ENCODE measurements around the gene TAF5.

- TF ChIP-seq, protein P1, sequence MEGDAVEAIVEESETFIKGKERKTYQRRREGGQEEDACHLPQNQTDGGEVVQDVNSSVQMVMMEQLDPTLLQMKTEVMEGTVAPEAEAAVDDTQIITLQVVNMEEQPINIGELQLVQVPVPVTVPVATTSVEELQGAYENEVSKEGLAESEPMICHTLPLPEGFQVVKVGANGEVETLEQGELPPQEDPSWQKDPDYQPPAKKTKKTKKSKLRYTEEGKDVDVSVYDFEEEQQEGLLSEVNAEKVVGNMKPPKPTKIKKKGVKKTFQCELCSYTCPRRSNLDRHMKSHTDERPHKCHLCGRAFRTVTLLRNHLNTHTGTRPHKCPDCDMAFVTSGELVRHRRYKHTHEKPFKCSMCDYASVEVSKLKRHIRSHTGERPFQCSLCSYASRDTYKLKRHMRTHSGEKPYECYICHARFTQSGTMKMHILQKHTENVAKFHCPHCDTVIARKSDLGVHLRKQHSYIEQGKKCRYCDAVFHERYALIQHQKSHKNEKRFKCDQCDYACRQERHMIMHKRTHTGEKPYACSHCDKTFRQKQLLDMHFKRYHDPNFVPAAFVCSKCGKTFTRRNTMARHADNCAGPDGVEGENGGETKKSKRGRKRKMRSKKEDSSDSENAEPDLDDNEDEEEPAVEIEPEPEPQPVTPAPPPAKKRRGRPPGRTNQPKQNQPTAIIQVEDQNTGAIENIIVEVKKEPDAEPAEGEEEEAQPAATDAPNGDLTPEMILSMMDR (conservative IDR thresholded peaks at IDR 0.05 in 1 of 2, IDR thresholded peaks at IDR 0.05 in 1 of 2; ENCODE audit: low read depth in 1 of 2, low read length in 2 of 2): no peak
- no peak for TF ChIP-seq EZH2 (IDR thresholded peaks at IDR 0.05; ENCODE audit: low read length, missing control alignments)
Observed at GRCh38 chr10:103367379-103367781, 396 bp upstream of the TAF5 start.
